IMR-90 (cell line): ENCODE results near the gene ENO4. TPM values are rescaled to one million over a fixed set of nuclear protein-coding genes. Genes with fewer than 3 reads are reported as not detected.

Source experiments
- ATAC-seq: fragments of 200-7000 bp; cut with Tn5 transposase; 2 replicates; pipeline ENCODE4 v1.9.1; 2020; ENCODE audit warnings: low read depth, mild to moderate bottlenecking, moderate library complexity
- BruUV-seq: library from RNA; stranded (reverse); fragments of 400-500 nt; replicated peaks from 2 replicates; lab custom pipeline; 2021; lab: Mats Ljungman, UMichigan
- CTCF ChIA-PET: fragments of 300-600 bp; formaldehyde crosslinking; extraction: SDS; loops from one replicate; lab custom pipeline; 2021; ENCODE audit warnings: antibody characterized with exemption; lab: Yijun Ruan, JAX
- POLR2A ChIA-PET: fragments of 300-600 bp; sonication (Branson Sonifier 250); formaldehyde crosslinking; loops from one replicate; lab custom pipeline; 2022; ENCODE audit warnings: antibody characterized with exemption; ENCODE audit not compliant: unreplicated experiment; lab: Charles Lee
- DNase-seq: peaks from one replicate; pipeline ENCODE4 v3.0.0; 2013
- H2AFZ ChIP-seq: replicated peaks from 2 replicates; pipeline ENCODE3; 2013; ENCODE audit warnings: low read length, mild to moderate bottlenecking; ENCODE audit not compliant: poor library complexity
- H2AK5ac ChIP-seq: 2 replicates; pipeline ENCODE4 v1.6.1; 2013; ENCODE audit warnings: low read depth, low read length, inconsistent platforms
- H2AK9ac ChIP-seq: replicated peaks from 2 replicates; pipeline ENCODE3; 2013; ENCODE audit warnings: mild to moderate bottlenecking, low read depth, low read length, moderate library complexity; ENCODE audit not compliant: poor library complexity
- H2BK120ac ChIP-seq: 2 replicates; pipeline ENCODE4 v1.6.1; 2013; ENCODE audit warnings: low read depth, low read length, inconsistent platforms
- H2BK15ac ChIP-seq: 3 replicates; pipeline ENCODE4 v1.6.1; 2013; ENCODE audit warnings: low read depth, low read length, inconsistent platforms
- H2BK20ac ChIP-seq: 2 replicates; pipeline ENCODE4 v1.6.1; 2013; ENCODE audit warnings: low read depth, mild to moderate bottlenecking, inconsistent platforms, low read length, moderate library complexity
- H2BK5ac ChIP-seq: 2 replicates; pipeline ENCODE4 v1.6.1; 2013; ENCODE audit warnings: mild to moderate bottlenecking, low read depth, low read length, inconsistent platforms; ENCODE audit not compliant: poor library complexity, severe bottlenecking
- H3K14ac ChIP-seq: replicated peaks from 2 replicates; pipeline ENCODE4 v1.6.1; 2013; ENCODE audit warnings: low read depth, low read length, inconsistent platforms
- H3K18ac ChIP-seq: 2 replicates; pipeline ENCODE4 v1.6.1; 2013; ENCODE audit warnings: low read depth, low read length, control low read depth
- H3K23ac ChIP-seq: 2 replicates; pipeline ENCODE4 v1.6.1; 2013; ENCODE audit warnings: low read depth, low read length, inconsistent platforms
- H3K27ac ChIP-seq: 2 replicates; pipeline ENCODE4 v1.5.1; 2013; ENCODE audit warnings: mild to moderate bottlenecking, control low read depth, low read length; ENCODE audit not compliant: insufficient read depth
- H3K27me3 ChIP-seq: 2 replicates; pipeline ENCODE4 v1.6.1; 2013; ENCODE audit warnings: low read length; ENCODE audit not compliant: control insufficient read depth, insufficient read depth
- H3K36me3 ChIP-seq: 2 replicates; pipeline ENCODE4 v1.6.1; 2013; ENCODE audit warnings: low read length, mixed read lengths; ENCODE audit not compliant: control insufficient read depth, insufficient read depth
- H3K4ac ChIP-seq: 2 replicates; pipeline ENCODE4 v1.6.1; 2013; ENCODE audit warnings: low read depth, low read length, inconsistent platforms
- H3K4me1 ChIP-seq: 2 replicates; pipeline ENCODE4 v1.6.1; 2013; ENCODE audit warnings: low read length, mixed read lengths; ENCODE audit not compliant: control insufficient read depth, insufficient read depth
- H3K4me2 ChIP-seq: 2 replicates; pipeline ENCODE4 v1.6.1; 2013; ENCODE audit warnings: low read depth, mild to moderate bottlenecking, control low read depth, low read length, moderate library complexity
- H3K4me3 ChIP-seq: 2 replicates; pipeline ENCODE4 v1.5.1; 2013; ENCODE audit warnings: low read depth, mild to moderate bottlenecking, control low read depth, low read length, moderate library complexity; ENCODE audit not compliant: insufficient read depth
- H3K56ac ChIP-seq: 2 replicates; pipeline ENCODE4 v1.6.1; 2013; ENCODE audit warnings: low read length, inconsistent platforms; ENCODE audit not compliant: insufficient read depth; ENCODE audit errors: extremely low read depth
- H3K79me1 ChIP-seq, 2 experiments: 2 replicates each; pipeline ENCODE4 v1.6.1; 2013; ENCODE audit warnings: low read length in 2 of 2, inconsistent platforms in 1 of 2, low read depth in 1 of 2
- H3K9ac ChIP-seq: 2 replicates; pipeline ENCODE4 v1.6.1; 2013; ENCODE audit warnings: low read depth, low read length, control low read depth
- H3K9me1 ChIP-seq: 2 replicates; pipeline ENCODE4 v1.6.1; 2013; ENCODE audit warnings: low read length, inconsistent platforms; ENCODE audit not compliant: insufficient read depth
- H3K9me3 ChIP-seq: 2 replicates; pipeline ENCODE4 v1.6.1; 2013; ENCODE audit warnings: low read length; ENCODE audit not compliant: control insufficient read depth, insufficient read depth
- H4K20me1 ChIP-seq: 2 replicates; pipeline ENCODE4 v1.6.1; 2013; ENCODE audit warnings: low read length, inconsistent platforms; ENCODE audit not compliant: insufficient read depth
- H4K5ac ChIP-seq: 2 replicates; pipeline ENCODE4 v1.6.1; 2013; ENCODE audit warnings: mild to moderate bottlenecking, low read depth, low read length, control low read depth
- H4K8ac ChIP-seq, 2 experiments: 2 replicates each; pipeline ENCODE4 v1.6.1; 2013; ENCODE audit warnings: low read depth in 2 of 2, low read length in 2 of 2, control low read depth in 1 of 2, inconsistent platforms in 1 of 2
- H4K91ac ChIP-seq: 2 replicates; pipeline ENCODE4 v1.6.1; 2013; ENCODE audit warnings: low read depth, low read length, inconsistent platforms; ENCODE audit not compliant: insufficient read depth
- BHLHE40 ChIP-seq: fragments of 150-350 bp; IDR thresholded peaks from 2 replicates; pipeline ENCODE4 v1.6.1; 2016; ENCODE audit warnings: mild to moderate bottlenecking, low read depth, low read length
- CEBPB ChIP-seq: IDR thresholded peaks from 2 replicates; pipeline ENCODE4 v1.6.1; 2012; ENCODE audit warnings: low read depth, low read length, improper control_type of control experiment
- CHD1 ChIP-seq: IDR thresholded peaks from 2 replicates; pipeline ENCODE4 v1.6.1; 2012; ENCODE audit warnings: low read depth, low read length, improper control_type of control experiment
- FOS ChIP-seq: fragments of 150-350 bp; IDR thresholded peaks from 2 replicates; pipeline ENCODE4 v1.6.1; 2016; ENCODE audit warnings: low read depth, low read length
- MAFK ChIP-seq: IDR thresholded peaks from 2 replicates; pipeline ENCODE4 v1.6.1; 2012; ENCODE audit warnings: low read depth, low read length, improper control_type of control experiment
- MAZ ChIP-seq: IDR thresholded peaks from 2 replicates; pipeline ENCODE4 v1.6.1; 2012; ENCODE audit warnings: low read depth, mild to moderate bottlenecking, low read length, improper control_type of control experiment, moderate library complexity, borderline replicate concordance
- MXI1 ChIP-seq: IDR thresholded peaks from 2 replicates; pipeline ENCODE4 v1.6.1; 2012; ENCODE audit warnings: low read depth, mild to moderate bottlenecking, low read length, moderate library complexity, borderline replicate concordance
- NFE2L2 ChIP-seq: fragments of 150-350 bp; IDR thresholded peaks from 2 replicates; pipeline ENCODE4 v1.6.1; 2016; ENCODE audit warnings: low read depth, mild to moderate bottlenecking, low read length
- POLR2A ChIP-seq: IDR thresholded peaks from 2 replicates; pipeline ENCODE4 v1.6.1; 2012; ENCODE audit warnings: mild to moderate bottlenecking, low read depth, low read length
- RAD21 ChIP-seq: IDR thresholded peaks from 2 replicates; pipeline ENCODE4 v1.6.1; 2012; ENCODE audit warnings: low read length, improper control_type of control experiment
- RCOR1 ChIP-seq: IDR thresholded peaks from 2 replicates; pipeline ENCODE4 v1.6.1; 2012; ENCODE audit warnings: mild to moderate bottlenecking, low read length, improper control_type of control experiment; ENCODE audit not compliant: insufficient replicate concordance
- RFX5 ChIP-seq: IDR thresholded peaks from 2 replicates; pipeline ENCODE4 v1.8.0; 2012; ENCODE audit warnings: low read depth, mild to moderate bottlenecking, low read length, moderate library complexity
- SMC3 ChIP-seq: fragments of 150-350 bp; IDR thresholded peaks from 2 replicates; pipeline ENCODE4 v1.6.1; 2016; ENCODE audit warnings: low read depth, mild to moderate bottlenecking, antibody characterized with exemption, low read length, moderate library complexity
- WGBS, 2 experiments: methylation state at CpG; one replicate each; pipeline versions ENCODE4 v1.1.5 to v1.1.7; 2013; ENCODE audit warnings: missing lambda C conversion rate in 2 of 2; ENCODE audit not compliant: insufficient read length in 1 of 2; ENCODE audit errors: extremely low coverage in 2 of 2; 5-methylcytosine and 5-hydroxymethylcytosine counted together
- dilution Hi-C: fragments of 300-500 bp; cut with HindIII; formaldehyde crosslinking; loops from one replicate; pipeline ENCODE4 v1.14.3; 2018; ENCODE audit warnings: low sequenced_read_pairs; ENCODE audit not compliant: unreplicated experiment
- in situ Hi-C: fragments of 300-500 bp; cut with MboI; formaldehyde crosslinking; loops from 3 replicates; pipeline ENCODE4 v1.14.3; 2019; ENCODE audit warnings: low sequenced_read_pairs, inconsistent platforms, mixed read lengths
- intact Hi-C: fragments of 100-400 bp; cut with micrococcal nuclease; formaldehyde crosslinking; loops from 2 replicates; pipeline ENCODE4 v1.10.0; 2022
- polyA plus RNA-seq, 3 experiments: library from polyadenylated mRNA; depleted of rRNA; stranded (reverse); fragments of >200 nt; gene quantifications; 2 replicates each; pipeline ENCODE4 v1.2.3, GENCODE V29; 2012; ENCODE audit warnings: low replicate concordance in 1 of 3
- total RNA-seq: library from RNA; depleted of rRNA; stranded (reverse); fragments of >200 nt; gene quantifications from 2 replicates; pipeline ENCODE4 v1.2.3, GENCODE V29; 2012
- TF ChIP-seq, protein P1 (sequence below): fragments of 150-350 bp; IDR thresholded peaks from 2 replicates; pipeline ENCODE4 v1.6.1; 2016; ENCODE audit warnings: low read depth, mild to moderate bottlenecking, low read length, moderate library complexity, borderline replicate concordance
- TF ChIP-seq, protein P2 (sequence below): conservative IDR thresholded peaks from 2 replicates; pipeline ENCODE4 v1.5.1; 2012; ENCODE audit warnings: mild to moderate bottlenecking, low read depth, low read length, improper control_type of control experiment
- TF ChIP-seq, protein P3 (sequence below): fragments of 150-350 bp; IDR thresholded peaks from 2 replicates; pipeline ENCODE4 v1.6.1; 2017; ENCODE audit warnings: mild to moderate bottlenecking, antibody characterized with exemption, low read length, low read depth

ENO4 gene
- total and polyA plus RNA-seq, 2 of the 4 experiments (the other 2 are of a cell fraction), result under 0.01 to 0.05 TPM

DNA sequence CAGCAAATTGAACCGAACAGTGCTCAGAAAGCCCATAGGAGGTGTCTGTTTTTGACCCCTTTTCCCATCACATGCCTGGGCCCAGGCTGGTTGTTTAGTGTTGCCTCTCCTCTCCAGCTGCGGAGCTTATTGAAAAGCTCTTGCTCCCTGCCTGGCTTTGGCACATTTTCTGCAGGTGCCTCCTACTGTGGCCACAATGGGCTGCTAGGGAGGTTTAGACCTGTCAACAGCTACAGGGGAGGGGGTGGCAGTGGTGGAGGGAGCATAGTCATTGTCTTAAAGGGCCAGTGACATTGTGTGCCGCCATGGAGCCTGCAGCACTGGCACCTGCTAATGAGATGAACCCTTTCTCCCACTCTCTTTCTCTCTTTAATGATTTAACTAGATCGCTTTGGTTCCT, 13.2 kb upstream of the ENO4 start:
- dilution Hi-C loops (no loop called here), intact Hi-C loops (loop anchor here (2.0 kb wide), 2 partner anchors 329 to 339 kb away; no protein-coding TSS in a partner anchor), in situ Hi-C loops (no loop called here)
- H3K14ac ChIP-seq, result no peak overlapping the region
- no peak overlapping the region for H3K9ac ChIP-seq
- H3K36me3 ChIP-seq, result no peaks in the 10 kb centered on the region
- ChIA-PET POLR2A (no interaction called here), CTCF (no interaction called here)
- H2BK120ac ChIP-seq, result no peak overlapping the region
- H3K9me1 ChIP-seq, result no peaks in the 10 kb centered on the region
- H2BK15ac ChIP-seq, result no peak overlapping the region
- no peak overlapping the region for H3K56ac ChIP-seq
- no peak overlapping the region for H2BK5ac ChIP-seq
- no peak overlapping the region for H4K91ac ChIP-seq
- no peak overlapping the region for H4K8ac ChIP-seq
- TF ChIP-seq, protein P1, sequence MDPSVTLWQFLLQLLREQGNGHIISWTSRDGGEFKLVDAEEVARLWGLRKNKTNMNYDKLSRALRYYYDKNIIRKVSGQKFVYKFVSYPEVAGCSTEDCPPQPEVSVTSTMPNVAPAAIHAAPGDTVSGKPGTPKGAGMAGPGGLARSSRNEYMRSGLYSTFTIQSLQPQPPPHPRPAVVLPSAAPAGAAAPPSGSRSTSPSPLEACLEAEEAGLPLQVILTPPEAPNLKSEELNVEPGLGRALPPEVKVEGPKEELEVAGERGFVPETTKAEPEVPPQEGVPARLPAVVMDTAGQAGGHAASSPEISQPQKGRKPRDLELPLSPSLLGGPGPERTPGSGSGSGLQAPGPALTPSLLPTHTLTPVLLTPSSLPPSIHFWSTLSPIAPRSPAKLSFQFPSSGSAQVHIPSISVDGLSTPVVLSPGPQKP, result no peak
- TF ChIP-seq, protein P2, sequence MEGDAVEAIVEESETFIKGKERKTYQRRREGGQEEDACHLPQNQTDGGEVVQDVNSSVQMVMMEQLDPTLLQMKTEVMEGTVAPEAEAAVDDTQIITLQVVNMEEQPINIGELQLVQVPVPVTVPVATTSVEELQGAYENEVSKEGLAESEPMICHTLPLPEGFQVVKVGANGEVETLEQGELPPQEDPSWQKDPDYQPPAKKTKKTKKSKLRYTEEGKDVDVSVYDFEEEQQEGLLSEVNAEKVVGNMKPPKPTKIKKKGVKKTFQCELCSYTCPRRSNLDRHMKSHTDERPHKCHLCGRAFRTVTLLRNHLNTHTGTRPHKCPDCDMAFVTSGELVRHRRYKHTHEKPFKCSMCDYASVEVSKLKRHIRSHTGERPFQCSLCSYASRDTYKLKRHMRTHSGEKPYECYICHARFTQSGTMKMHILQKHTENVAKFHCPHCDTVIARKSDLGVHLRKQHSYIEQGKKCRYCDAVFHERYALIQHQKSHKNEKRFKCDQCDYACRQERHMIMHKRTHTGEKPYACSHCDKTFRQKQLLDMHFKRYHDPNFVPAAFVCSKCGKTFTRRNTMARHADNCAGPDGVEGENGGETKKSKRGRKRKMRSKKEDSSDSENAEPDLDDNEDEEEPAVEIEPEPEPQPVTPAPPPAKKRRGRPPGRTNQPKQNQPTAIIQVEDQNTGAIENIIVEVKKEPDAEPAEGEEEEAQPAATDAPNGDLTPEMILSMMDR, result no peak
- TF ChIP-seq RCOR1 (no peak), SMC3 (no peak), RAD21 (no peak), BHLHE40 (no peak), MAFK (no peak), FOS (no peak), MAZ (no peak), POLR2A (no peak), CHD1 (no peak), RFX5 (no peak), CEBPB (no peak), NFE2L2 (no peak), MXI1 (no peak)
- TF ChIP-seq, protein P3, sequence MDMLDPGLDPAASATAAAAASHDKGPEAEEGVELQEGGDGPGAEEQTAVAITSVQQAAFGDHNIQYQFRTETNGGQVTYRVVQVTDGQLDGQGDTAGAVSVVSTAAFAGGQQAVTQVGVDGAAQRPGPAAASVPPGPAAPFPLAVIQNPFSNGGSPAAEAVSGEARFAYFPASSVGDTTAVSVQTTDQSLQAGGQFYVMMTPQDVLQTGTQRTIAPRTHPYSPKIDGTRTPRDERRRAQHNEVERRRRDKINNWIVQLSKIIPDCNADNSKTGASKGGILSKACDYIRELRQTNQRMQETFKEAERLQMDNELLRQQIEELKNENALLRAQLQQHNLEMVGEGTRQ, result no peak
- no peak overlapping the region for H3K4me2 ChIP-seq
- WGBS, 2 experiments, result no CpG with 5 or more reads among the region's 4 CpGs
- no peak overlapping the region for H3K4ac ChIP-seq
- H3K9me3 ChIP-seq, result no peaks in the 10 kb centered on the region
- no peak overlapping the region for H3K23ac ChIP-seq
- ATAC-seq (no peak), DNase-seq (no peak)
- no peak overlapping the region for H3K27ac ChIP-seq
- peak overlapping the region; percentile 13 for H2AFZ ChIP-seq
- H3K79me1 ChIP-seq, result no peaks in the 10 kb centered on the region
- BruUV-seq, result no TSS peak
- no peak overlapping the region for H2BK20ac ChIP-seq
- H3K4me3 ChIP-seq, result no peak overlapping the region
- H2AK9ac ChIP-seq, result no peak overlapping the region
- H4K5ac ChIP-seq, result no peak overlapping the region
- H4K20me1 ChIP-seq, result no peaks in the 10 kb centered on the region
- H3K27me3 ChIP-seq, result peaks cover 34% of the 10 kb centered on the region
- H3K4me1 ChIP-seq, result no peaks in the 10 kb centered on the region
- H3K18ac ChIP-seq, result no peak overlapping the region
- H2AK5ac ChIP-seq, result no peak overlapping the region
